Esophagus squamous epithelium (tissue), 5 donors: ENCODE data around the gene HSPG2. TPM values are rescaled to one million over a fixed set of nuclear protein-coding genes. Genes with fewer than 3 reads are reported as not detected.
"Not testable (repeated sequence)": the region's sequence is repeated elsewhere in the genome, so short reads cannot be mapped to it uniquely, and the experiment has no call there.

Experiments
- DNase-seq: peaks from one replicate; lab custom pipeline; 2025; lab: John Stamatoyannopoulos, UW
- H3K27ac ChIP-seq, 4 donors: fragments of 200-600 bp; sonication (generic); one replicate each; pipeline ENCODE4 v1.5.1; 2016 to 2019; ENCODE audit warnings: mild to moderate bottlenecking in 1 of 4
- H3K27me3 ChIP-seq, 4 donors: fragments of 200-600 bp; sonication (generic); 1 replicate in 3 of 4; 2 replicates in 1 of 4; pipeline versions ENCODE4 v1.5.1 to v1.6.0; 2017 to 2021; ENCODE audit warnings: antibody characterized with exemption in 1 of 4
- H3K36me3 ChIP-seq, 3 donors: fragments of 200-600 bp; sonication (generic); one replicate each; pipeline ENCODE4 v1.5.1; 2016 to 2019
- H3K4me1 ChIP-seq, 3 donors: fragments of 200-600 bp; sonication (generic); one replicate each; pipeline ENCODE4 v1.5.1; 2017 to 2019
- H3K4me3 ChIP-seq, 4 donors: fragments of 200-600 bp; sonication (generic); 1 replicate in 3 of 4; 2 replicates in 1 of 4; pipeline ENCODE4 v1.5.1; 2016 to 2019; ENCODE audit warnings: mild to moderate bottlenecking in 2 of 4, moderate library complexity in 1 of 4
- H3K9me3 ChIP-seq, 3 donors: fragments of 200-600 bp; sonication (generic); one replicate each; pipeline ENCODE4 v1.5.1; 2016 to 2019
- POLR2A ChIP-seq, 4 donors: fragments of 450-650 bp; IDR thresholded peaks; one replicate each; pipeline ENCODE4 v1.6.1; 2017; ENCODE audit warnings: antibody characterized with exemption in 4 of 4, mild to moderate bottlenecking in 4 of 4, moderate library complexity in 3 of 4
- WGBS, 2 donors: methylation state at CpG; one replicate each; pipeline ENCODE4 v1.1.5; 2018; 5-methylcytosine and 5-hydroxymethylcytosine counted together
- intact Hi-C: fragments of 100-400 bp; cut with DNase I; formaldehyde crosslinking; loops from one replicate; pipeline ENCODE4 v1.15.0; 2022
- total RNA-seq, 4 donors: library from RNA; depleted of rRNA; stranded (reverse); fragments of >200 nt; gene quantifications; one replicate each; pipeline ENCODE4 v1.1.0, GENCODE V29; 2016
- TF ChIP-seq, protein P1 (sequence below), 6 experiments: fragments of 450-650 bp in 4 of 6; fragments of 200-600 bp in 2 of 6; sonication (generic) in 2 of 6; IDR thresholded peaks; one replicate each; pipeline ENCODE4 v1.5.1; 2016 to 2019; ENCODE audit warnings: antibody characterized with exemption in 6 of 6, mild to moderate bottlenecking in 4 of 6, moderate library complexity in 4 of 6
- donor health status: DM: yes; HTN: yes; CAD: no.

The HSPG2 gene
- total RNA-seq: 100 to 1,000 TPM in 1 of 4 donors, 10 to 100 TPM in 3; 44.9 to 107 (median 54.2) TPM

DNA sequence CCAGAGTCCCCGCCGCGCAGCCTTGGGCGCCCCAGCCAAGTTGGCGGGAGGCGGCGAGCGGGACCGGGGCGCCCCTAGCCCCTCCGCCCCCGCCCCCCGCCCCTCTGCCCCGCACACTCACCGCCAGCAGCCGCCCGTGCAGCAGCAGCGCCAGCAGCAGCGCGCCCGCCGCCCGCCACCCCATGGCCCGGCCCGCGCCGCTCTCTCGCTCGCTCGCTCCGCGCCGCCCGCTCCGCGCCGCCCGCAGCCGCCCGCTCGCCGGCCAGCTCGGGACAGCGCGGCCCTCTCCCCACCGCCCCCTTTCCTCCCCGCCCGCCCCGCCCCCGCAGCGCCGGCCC is at the start of gene HSPG2:
TSS of gene HSPG2 (minus strand) at position 277 of the 338 bp plus-strand sequence. CDS start at position 184, 93 bp downstream.
- Histone ChIP-seq H3K4me3 (peak within 1 kb of the TSS; percentile 58 to 83 (median 71)), H3K9me3 (no peaks in the 10 kb centered on the region), H3K36me3 (no peaks in the 10 kb centered on the region), H3K27ac (peak within 1 kb of the TSS; percentile 88 to 97 (median 92)), H3K27me3 (no peaks in the 10 kb centered on the region), H3K4me1 (peaks cover 48 to 95% (median 71%) of the 10 kb centered on the region in 3 donors)
- intact Hi-C loops: no loop called here
- no peak for TF ChIP-seq POLR2A (IDR thresholded peaks at IDR 0.05)
- TF ChIP-seq, protein P1, sequence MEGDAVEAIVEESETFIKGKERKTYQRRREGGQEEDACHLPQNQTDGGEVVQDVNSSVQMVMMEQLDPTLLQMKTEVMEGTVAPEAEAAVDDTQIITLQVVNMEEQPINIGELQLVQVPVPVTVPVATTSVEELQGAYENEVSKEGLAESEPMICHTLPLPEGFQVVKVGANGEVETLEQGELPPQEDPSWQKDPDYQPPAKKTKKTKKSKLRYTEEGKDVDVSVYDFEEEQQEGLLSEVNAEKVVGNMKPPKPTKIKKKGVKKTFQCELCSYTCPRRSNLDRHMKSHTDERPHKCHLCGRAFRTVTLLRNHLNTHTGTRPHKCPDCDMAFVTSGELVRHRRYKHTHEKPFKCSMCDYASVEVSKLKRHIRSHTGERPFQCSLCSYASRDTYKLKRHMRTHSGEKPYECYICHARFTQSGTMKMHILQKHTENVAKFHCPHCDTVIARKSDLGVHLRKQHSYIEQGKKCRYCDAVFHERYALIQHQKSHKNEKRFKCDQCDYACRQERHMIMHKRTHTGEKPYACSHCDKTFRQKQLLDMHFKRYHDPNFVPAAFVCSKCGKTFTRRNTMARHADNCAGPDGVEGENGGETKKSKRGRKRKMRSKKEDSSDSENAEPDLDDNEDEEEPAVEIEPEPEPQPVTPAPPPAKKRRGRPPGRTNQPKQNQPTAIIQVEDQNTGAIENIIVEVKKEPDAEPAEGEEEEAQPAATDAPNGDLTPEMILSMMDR (IDR thresholded peaks at IDR 0.05): no peak
- DNase-seq: no peak
- WGBS, 2 donors: no CpG with 5 or more reads among the region's 52 CpGs

DNA sequence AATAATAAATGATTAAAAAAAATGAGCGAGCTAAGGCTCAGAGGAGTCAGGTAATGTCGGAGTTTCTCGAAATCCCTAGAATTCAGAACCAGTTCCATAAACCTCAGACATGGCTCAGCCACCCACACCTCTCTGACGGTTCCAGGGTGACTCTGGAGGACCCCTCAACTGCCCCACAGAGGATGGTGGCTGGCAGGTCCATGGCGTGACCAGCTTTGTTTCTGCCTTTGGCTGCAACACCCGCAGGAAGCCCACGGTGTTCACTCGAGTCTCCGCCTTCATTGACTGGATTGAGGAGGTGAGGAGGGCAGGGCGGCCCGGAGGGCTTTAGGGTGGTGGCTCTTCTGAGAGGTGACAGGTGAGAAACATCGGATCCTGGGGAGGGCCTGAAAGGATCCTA is 49.3 kb upstream of the HSPG2 start:
- H3K4me3 ChIP-seq, H3K27ac ChIP-seq, H3K9me3 ChIP-seq, H3K36me3 ChIP-seq, H3K4me1 ChIP-seq, H3K27me3 ChIP-seq, intact Hi-C loops, DNase-seq: not testable (repeated sequence)
- WGBS, 2 donors: 68 to 96% methylated on average over 4 of the region's 12 CpGs

DNA sequence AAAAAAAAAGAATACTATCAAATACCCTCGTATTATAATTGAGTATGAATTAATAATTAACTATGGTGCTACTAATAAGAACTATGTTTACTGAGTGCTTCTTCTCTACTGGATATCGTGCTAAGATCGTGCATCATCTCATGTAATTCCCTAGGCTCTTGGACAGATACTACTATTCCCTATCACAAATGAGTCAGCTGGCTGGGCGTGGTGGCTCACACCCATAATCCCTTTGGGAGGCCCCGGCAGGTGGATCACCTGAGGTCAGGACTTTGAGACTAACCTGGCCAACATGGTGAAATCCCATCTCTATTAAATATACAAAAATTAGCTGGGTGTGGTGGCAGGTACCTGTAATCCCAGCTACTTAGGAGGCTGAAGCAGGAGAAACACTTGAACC is 48.8 kb upstream of the HSPG2 start:
- intact Hi-C loops, H3K9me3 ChIP-seq, H3K27ac ChIP-seq, H3K4me3 ChIP-seq, H3K36me3 ChIP-seq, H3K4me1 ChIP-seq, DNase-seq, H3K27me3 ChIP-seq: not testable (repeated sequence)
- WGBS, 2 donors: no CpG with 5 or more reads among the region's 5 CpGs

DNA sequence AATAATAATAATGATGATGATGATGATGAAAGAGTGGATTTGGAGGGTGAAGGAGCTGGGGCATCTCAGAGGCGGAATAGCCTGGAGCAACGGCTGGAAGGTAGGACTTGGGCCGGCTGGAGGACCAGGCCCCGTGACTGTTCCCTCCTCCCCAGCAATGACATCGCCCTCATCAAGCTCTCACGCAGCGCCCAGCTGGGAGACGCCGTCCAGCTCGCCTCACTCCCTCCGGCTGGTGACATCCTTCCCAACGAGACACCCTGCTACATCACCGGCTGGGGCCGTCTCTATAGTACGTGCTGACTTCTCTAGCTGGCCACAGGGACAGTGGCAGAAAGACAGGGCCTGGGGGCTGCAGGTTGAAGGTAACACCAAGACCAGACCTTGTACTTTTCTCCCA is 46.4 kb upstream of the HSPG2 start:
- H3K4me1 ChIP-seq, intact Hi-C loops, H3K27me3 ChIP-seq, DNase-seq, H3K36me3 ChIP-seq, H3K4me3 ChIP-seq, H3K27ac ChIP-seq, H3K9me3 ChIP-seq: not testable (repeated sequence)
- 57 to 58% methylated on average over 2 to 3 of the region's 15 CpGs for WGBS, 2 donors

DNA sequence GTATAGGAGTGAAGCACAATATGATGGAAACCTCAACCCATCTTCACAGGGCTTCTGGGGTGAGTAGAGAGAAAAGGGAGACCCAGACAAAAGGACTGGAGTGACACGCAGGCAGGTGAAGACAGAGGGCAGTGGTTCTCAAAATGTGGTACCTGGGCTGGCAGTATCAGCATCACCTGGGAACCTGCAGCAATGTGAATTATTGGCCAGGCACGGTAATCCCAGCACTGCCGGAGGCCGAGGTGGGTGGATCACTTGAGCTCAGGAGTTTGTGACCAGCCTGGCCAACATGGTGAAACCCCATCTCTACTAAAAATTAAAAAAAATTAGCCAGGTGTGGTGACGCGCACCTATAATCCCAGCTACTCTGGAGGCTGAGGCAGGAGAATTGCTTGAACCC is 45.0 kb upstream of the HSPG2 start:
- H3K27me3 ChIP-seq, DNase-seq, intact Hi-C loops, H3K36me3 ChIP-seq, H3K4me3 ChIP-seq, H3K4me1 ChIP-seq, H3K27ac ChIP-seq, H3K9me3 ChIP-seq: not testable (repeated sequence)
- WGBS, 2 donors: 60 to 64% methylated on average over 6 of the region's 6 CpGs

DNA sequence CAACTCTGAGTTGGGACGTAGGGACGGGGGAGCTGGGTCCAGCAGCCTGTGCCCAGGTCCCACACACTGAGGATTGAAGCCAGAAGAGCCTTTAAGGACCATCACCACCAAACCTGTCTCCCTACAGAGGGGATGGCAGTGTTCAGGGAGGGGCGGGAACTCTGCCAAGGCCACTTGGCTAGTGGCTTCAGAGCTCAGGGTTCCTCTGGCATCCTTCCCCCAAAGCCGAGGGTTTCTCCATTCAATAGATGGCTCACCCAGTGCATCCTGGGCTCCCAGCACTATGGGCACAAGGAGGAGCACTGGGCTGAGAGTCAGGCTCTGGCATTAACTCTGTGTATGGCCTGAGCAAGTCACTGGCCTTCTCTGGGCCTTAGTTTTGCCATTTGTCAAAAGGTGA is 44.1 kb upstream of the HSPG2 start:
- H3K36me3 ChIP-seq, H3K4me3 ChIP-seq, H3K4me1 ChIP-seq, intact Hi-C loops, H3K9me3 ChIP-seq, H3K27me3 ChIP-seq, H3K27ac ChIP-seq, DNase-seq: not testable (repeated sequence)
- no CpG with 5 or more reads among the region's 4 CpGs for WGBS, 2 donors

DNA sequence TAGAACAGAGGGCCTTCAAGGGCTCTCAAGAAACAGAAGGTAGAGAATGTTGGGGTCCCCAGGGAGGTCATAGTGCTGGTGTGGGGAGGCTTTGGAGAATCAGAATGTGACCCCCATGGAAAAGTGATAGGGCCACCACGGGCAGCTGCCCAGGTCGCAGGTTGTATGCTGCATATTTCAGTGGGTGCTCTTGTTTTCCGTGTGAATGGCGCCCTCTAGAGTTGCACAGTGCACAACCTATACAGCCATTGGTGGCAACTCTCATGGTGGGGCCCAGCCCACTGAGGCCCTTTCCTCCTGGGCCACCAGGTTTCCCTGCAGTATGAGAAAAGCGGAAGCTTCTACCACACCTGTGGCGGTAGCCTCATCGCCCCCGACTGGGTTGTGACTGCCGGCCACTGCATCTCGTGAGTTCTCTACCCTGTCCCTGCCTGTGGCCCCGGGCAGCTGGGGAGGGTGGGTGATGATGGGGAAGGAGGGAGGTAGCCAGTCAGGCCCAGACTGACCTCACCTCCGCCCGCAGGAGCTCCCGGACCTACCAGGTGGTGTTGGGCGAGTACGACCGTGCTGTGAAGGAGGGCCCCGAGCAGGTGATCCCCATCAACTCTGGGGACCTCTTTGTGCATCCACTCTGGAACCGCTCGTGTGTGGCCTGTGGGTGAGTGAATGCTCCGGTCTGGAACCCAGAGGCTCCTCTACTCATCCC is 43.6 kb upstream of the HSPG2 start:
- H3K27me3 ChIP-seq, H3K4me3 ChIP-seq, H3K27ac ChIP-seq, DNase-seq, intact Hi-C loops, H3K4me1 ChIP-seq, H3K36me3 ChIP-seq, H3K9me3 ChIP-seq: not testable (repeated sequence)
- 58% methylated on average over 2 of the region's 21 CpGs; no CpG with 5 or more reads in 1 of the 2 donors for WGBS, 2 donors

DNA sequence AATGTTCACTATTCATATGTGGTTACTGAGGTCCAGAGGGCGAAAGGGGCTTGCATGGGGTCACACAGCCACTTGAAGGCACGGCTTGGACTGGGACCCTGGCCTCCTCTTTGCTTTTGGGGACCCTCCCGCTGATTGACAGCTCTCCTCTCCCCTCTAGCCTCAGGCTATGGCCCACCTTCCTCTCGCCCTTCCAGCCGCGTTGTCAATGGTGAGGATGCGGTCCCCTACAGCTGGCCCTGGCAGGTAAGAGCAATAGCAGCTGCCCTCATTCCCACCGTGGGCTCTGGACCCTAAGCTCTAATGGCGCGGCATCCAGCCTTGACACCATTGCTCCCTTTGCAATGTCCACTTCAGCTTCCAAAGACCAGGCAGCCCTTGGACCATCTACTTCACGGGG is 41.1 kb upstream of the HSPG2 start:
- H3K9me3 ChIP-seq, H3K36me3 ChIP-seq, H3K27ac ChIP-seq, H3K27me3 ChIP-seq, intact Hi-C loops, DNase-seq, H3K4me3 ChIP-seq, H3K4me1 ChIP-seq: not testable (repeated sequence)
- 86 to 92% methylated on average over 7 to 11 of the region's 11 CpGs for WGBS, 2 donors

DNA sequence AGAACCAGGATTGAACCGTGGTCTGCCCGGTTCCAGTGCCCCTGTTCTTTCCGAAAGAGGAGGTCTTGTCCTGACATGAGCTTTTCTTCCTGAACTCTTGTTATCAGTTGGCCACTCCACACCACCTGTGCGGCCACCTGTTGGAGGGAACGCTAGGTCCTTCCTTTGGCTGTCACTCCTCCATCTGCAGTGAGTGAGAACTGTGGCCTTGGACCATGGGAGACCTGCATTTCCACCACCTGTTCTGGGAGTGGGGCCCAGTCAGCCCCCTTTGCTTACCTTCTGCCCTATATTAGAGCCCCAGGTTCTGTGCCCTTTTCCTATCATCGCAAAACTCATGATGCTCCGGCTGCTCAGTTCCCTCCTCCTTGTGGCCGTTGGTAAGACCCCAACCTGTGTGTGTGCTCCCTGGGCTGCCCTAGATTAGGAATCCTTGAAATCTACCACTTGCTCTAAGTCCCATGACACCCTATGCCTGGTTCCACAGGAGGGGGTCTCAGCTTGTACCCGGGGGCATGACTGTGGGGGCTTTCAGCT is 39.7 kb upstream of the HSPG2 start, which contains the start of gene CELA3B:
TSS of gene CELA3B (plus strand) at position 320 of the 537 bp plus-strand sequence. CDS start at position 338, 18 bp downstream.
- H3K4me3 ChIP-seq, H3K4me1 ChIP-seq, H3K9me3 ChIP-seq, H3K27ac ChIP-seq, H3K27me3 ChIP-seq, intact Hi-C loops, H3K36me3 ChIP-seq, DNase-seq: not testable (repeated sequence)
- 92 to 96% methylated on average over 8 to 9 of the region's 9 CpGs for WGBS, 2 donors

DNA sequence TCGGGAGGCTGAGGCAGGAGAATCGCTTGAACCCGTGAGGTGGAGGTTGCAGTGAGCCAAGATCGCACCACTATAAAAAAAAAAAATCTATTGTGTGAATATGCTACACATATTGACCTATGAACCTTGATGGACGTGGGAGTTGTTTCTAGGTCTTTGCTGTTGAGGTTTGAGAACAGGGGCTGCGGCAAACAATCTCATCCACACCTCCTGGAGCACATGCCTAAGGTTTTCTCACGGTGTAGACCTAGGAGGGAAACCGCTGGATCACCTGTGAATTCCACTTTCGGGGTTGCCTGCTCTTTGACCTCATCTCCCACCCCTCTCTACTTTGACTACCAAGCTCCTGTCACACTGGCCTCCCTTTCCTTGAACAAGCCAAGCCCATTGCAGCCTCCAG is 38.2 kb upstream of the HSPG2 start:
- intact Hi-C loops, H3K4me3 ChIP-seq, DNase-seq, H3K9me3 ChIP-seq, H3K36me3 ChIP-seq, H3K27ac ChIP-seq, H3K4me1 ChIP-seq, H3K27me3 ChIP-seq: not testable (repeated sequence)
- whole genome bisulfite sequencing, 2 donors: 67 to 85% methylated on average over 6 to 9 of the region's 9 CpGs

DNA sequence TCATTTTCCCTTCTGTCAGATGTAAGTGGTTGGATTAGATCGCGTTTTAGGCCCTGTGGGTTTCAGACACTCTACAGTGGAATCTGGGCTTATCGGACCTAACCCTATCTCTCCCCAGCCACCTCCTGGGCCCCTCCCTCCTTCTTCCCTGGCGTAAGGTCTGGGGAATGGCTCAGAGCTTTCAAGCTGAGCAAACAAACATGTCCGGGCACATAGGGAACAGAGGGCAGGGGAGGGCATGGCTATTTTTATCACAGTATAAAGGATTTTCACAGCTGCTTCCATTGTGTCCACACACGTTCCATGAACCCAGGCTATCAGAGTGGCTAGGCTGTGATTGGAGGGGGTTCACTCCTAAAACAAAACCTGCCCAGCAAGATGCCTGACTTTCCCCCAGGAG is 37.6 kb upstream of the HSPG2 start:
- intact Hi-C loops, H3K27me3 ChIP-seq, H3K4me3 ChIP-seq, H3K4me1 ChIP-seq, DNase-seq, H3K36me3 ChIP-seq, H3K9me3 ChIP-seq, H3K27ac ChIP-seq: not testable (repeated sequence)
- 13 to 35% methylated on average over 1 to 4 of the region's 6 CpGs for WGBS, 2 donors

DNA sequence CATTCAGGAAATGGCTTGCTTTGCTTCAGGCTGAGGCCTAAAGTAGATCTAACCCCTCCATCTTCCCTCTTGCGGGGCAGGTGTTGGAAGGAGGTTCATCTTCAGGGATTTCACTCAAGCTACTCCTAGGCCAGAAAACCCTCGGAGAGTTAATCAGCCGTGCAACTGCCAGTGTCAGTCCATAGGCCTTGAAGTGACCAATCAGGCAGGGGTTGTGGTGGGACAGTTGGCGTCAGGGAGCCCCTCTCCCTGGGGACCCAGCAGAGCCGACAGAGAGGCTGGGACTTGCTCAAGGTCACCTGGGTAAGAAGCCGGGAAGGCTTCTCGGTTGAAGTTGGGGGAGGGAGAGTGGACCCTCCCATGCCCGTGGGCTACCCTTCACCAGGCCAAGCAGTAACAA is 36.8 kb upstream of the HSPG2 start:
- H3K36me3 ChIP-seq, H3K27ac ChIP-seq, H3K4me1 ChIP-seq, H3K9me3 ChIP-seq, H3K27me3 ChIP-seq, H3K4me3 ChIP-seq, intact Hi-C loops, DNase-seq: not testable (repeated sequence)
- WGBS, 2 donors: 85 to 88% methylated on average over 4 to 5 of the region's 8 CpGs
